GM23338 (cell line): Measurements from ENCODE around the gene INPP4B. TPM values are rescaled to one million over a fixed set of nuclear protein-coding genes. Genes with fewer than 3 reads are reported as not detected.

ENCODE experiments used
- ATAC-seq: fragments of 200-7000 bp; cut with Tn5 transposase; 3 replicates; pipeline ENCODE4 v1.9.1; 2020
- DNase-seq: peaks from one replicate; pipeline ENCODE4 v3.0.0-alpha.2; 2015; ENCODE audit warnings: low spot score
- H2AFZ ChIP-seq: fragments of 200-600 bp; sonication (generic); 2 replicates; pipeline ENCODE4 v1.8.0; 2016; ENCODE audit warnings: antibody characterized with exemption, mild to moderate bottlenecking, moderate library complexity
- H3F3A ChIP-seq: fragments of 200-600 bp; sonication (generic); replicated peaks from 2 replicates; pipeline ENCODE4 v1.8.0; 2017; ENCODE audit warnings: antibody characterized with exemption, mixed run types, low read depth
- H3K27ac ChIP-seq: fragments of 200-600 bp; sonication (generic); 2 replicates; pipeline ENCODE4 v1.6.1; 2016; ENCODE audit warnings: low read depth
- H3K27me3 ChIP-seq: fragments of 200-600 bp; sonication (generic); 2 replicates; pipeline ENCODE4 v1.8.0; 2016; ENCODE audit warnings: mild to moderate bottlenecking, mixed run types, moderate library complexity; ENCODE audit not compliant: insufficient read depth
- H3K36me3 ChIP-seq: fragments of 200-600 bp; sonication (generic); 2 replicates; pipeline ENCODE4 v1.8.0; 2016; ENCODE audit warnings: mild to moderate bottlenecking; ENCODE audit not compliant: insufficient read depth
- H3K4me1 ChIP-seq: fragments of 200-600 bp; sonication (generic); 2 replicates; pipeline ENCODE4 v1.8.0; 2016; ENCODE audit warnings: mild to moderate bottlenecking, moderate library complexity; ENCODE audit not compliant: insufficient read depth
- H3K4me2 ChIP-seq: fragments of 200-600 bp; sonication (generic); 2 replicates; pipeline ENCODE4 v1.7.1; 2017; ENCODE audit warnings: mixed run types
- H3K4me3 ChIP-seq: fragments of 200-600 bp; sonication (generic); 2 replicates; pipeline ENCODE4 v1.6.1; 2016; ENCODE audit warnings: mixed run types
- H3K79me2 ChIP-seq: fragments of 200-600 bp; sonication (generic); replicated peaks from 2 replicates; pipeline ENCODE4 v1.8.0; 2017; ENCODE audit warnings: mild to moderate bottlenecking; ENCODE audit not compliant: insufficient read depth
- H3K9me2 ChIP-seq: fragments of 200-600 bp; sonication (generic); 2 replicates; pipeline ENCODE4 v1.8.0; 2017; ENCODE audit not compliant: insufficient read depth
- H4K20me1 ChIP-seq: fragments of 200-600 bp; sonication (generic); replicated peaks from 2 replicates; pipeline ENCODE4 v1.8.0; 2017; ENCODE audit warnings: mild to moderate bottlenecking; ENCODE audit not compliant: insufficient read depth
- H3K27ac Mint-ChIP-seq: 2 replicates; pipeline ENCODE4 v1.8.0; 2020; ENCODE audit warnings: inconsistent platforms, mild to moderate bottlenecking, moderate library complexity, mixed read lengths
- H3K27me3 Mint-ChIP-seq: 3 replicates; pipeline ENCODE4 v1.8.0; 2022; ENCODE audit warnings: low read depth, mild to moderate bottlenecking, moderate library complexity, mixed read lengths, inconsistent platforms; ENCODE audit not compliant: insufficient read depth, poor library complexity
- H3K36me3 Mint-ChIP-seq: 3 replicates; pipeline ENCODE4 v1.8.0; 2021; ENCODE audit warnings: low read depth, mild to moderate bottlenecking, inconsistent platforms, moderate library complexity, mixed read lengths
- H3K4me1 Mint-ChIP-seq: 3 replicates; pipeline ENCODE4 v1.8.0; 2020; ENCODE audit warnings: mild to moderate bottlenecking, inconsistent platforms, mixed read lengths
- H3K4me3 Mint-ChIP-seq: 3 replicates; pipeline ENCODE4 v1.8.0; 2021; ENCODE audit warnings: moderate library complexity, mild to moderate bottlenecking, inconsistent platforms, mixed read lengths
- H3K9me3 Mint-ChIP-seq: 3 replicates; pipeline ENCODE4 v1.8.0; 2020; ENCODE audit warnings: moderate library complexity, mild to moderate bottlenecking, inconsistent platforms, mixed read lengths
- CREB1 ChIP-seq: fragments of 250-450 bp; sonication (Bioruptor Pico); IDR thresholded peaks from 2 replicates; pipeline ENCODE4 v1.5.0; 2020; ENCODE audit warnings: low read depth, mild to moderate bottlenecking, moderate library complexity
- EZH2 ChIP-seq: fragments of 200-600 bp; sonication (generic); IDR thresholded peaks from one replicate; pipeline ENCODE4 v1.8.0; 2017; ENCODE audit warnings: antibody characterized with exemption, mild to moderate bottlenecking, low read depth; ENCODE audit not compliant: unreplicated experiment
- EZH2phosphoT487 ChIP-seq: fragments of 200-600 bp; sonication (generic); IDR thresholded peaks from one replicate; pipeline ENCODE4 v1.8.1; 2018; ENCODE audit warnings: antibody characterized with exemption; ENCODE audit not compliant: unreplicated experiment
- JUNB ChIP-seq: IDR thresholded peaks from one replicate; pipeline ENCODE4 v1.6.1; 2016; ENCODE audit warnings: antibody characterized with exemption; ENCODE audit not compliant: unreplicated experiment
- NANOG ChIP-seq: IDR thresholded peaks from 2 replicates; pipeline ENCODE4 v1.6.1; 2016; ENCODE audit warnings: antibody characterized with exemption, borderline replicate concordance
- POLR2AphosphoS5 ChIP-seq: IDR thresholded peaks from 2 replicates; pipeline ENCODE4 v1.6.1; 2016; ENCODE audit warnings: antibody characterized with exemption, low read depth
- STAT1 ChIP-seq: IDR thresholded peaks from one replicate; pipeline ENCODE4 v1.6.1; 2016; ENCODE audit warnings: antibody characterized with exemption; ENCODE audit not compliant: unreplicated experiment
- ZNF114 ChIP-seq: fragments of 250-450 bp; sonication (Bioruptor Pico); IDR thresholded peaks from 2 replicates; pipeline ENCODE4 v1.5.0; 2020; ENCODE audit warnings: mild to moderate bottlenecking, moderate library complexity
- ZNF331 ChIP-seq: fragments of 250-450 bp; sonication (Bioruptor Pico); IDR thresholded peaks from 2 replicates; pipeline ENCODE4 v1.5.0; 2020; ENCODE audit warnings: low read depth, mild to moderate bottlenecking, moderate library complexity
- polyA plus RNA-seq: library from polyadenylated mRNA; unstranded; fragments of >200 nt; fragmentation: Nextera tagmentation; extraction: Ambion mirVana; gene quantifications from 2 replicates; pipeline ENCODE4 v1.2.1, GENCODE V29; 2016
- total RNA-seq: library from RNA; depleted of rRNA; stranded (reverse); fragments of >200 nt; shearing (Covaris generic); gene quantifications from 2 replicates; pipeline ENCODE4 v1.2.3, GENCODE V29; 2014
- TF ChIP-seq, protein P1 (sequence below), 2 experiments: fragments of 200-600 bp in 1 of 2; sonication (generic) in 1 of 2; conservative IDR thresholded peaks; 2 replicates each; pipeline versions ENCODE4 v1.5.1 to v1.6.1; 2016 to 2017; ENCODE audit warnings: antibody characterized with exemption in 2 of 2, low read depth in 2 of 2, mild to moderate bottlenecking in 2 of 2, moderate library complexity in 1 of 2
- TF ChIP-seq, protein P2 (sequence below): IDR thresholded peaks from one replicate; pipeline ENCODE4 v1.6.1; 2018; ENCODE audit warnings: antibody characterized with exemption; ENCODE audit not compliant: unreplicated experiment
- TF ChIP-seq, protein P3 (sequence below): IDR thresholded peaks from 2 replicates; pipeline ENCODE4 v1.6.1; 2016; ENCODE audit warnings: antibody characterized with exemption

INPP4B gene
- total and polyA plus RNA-seq, 2 experiments from 2014 or later: 0.11 to 0.14 TPM

DNA sequence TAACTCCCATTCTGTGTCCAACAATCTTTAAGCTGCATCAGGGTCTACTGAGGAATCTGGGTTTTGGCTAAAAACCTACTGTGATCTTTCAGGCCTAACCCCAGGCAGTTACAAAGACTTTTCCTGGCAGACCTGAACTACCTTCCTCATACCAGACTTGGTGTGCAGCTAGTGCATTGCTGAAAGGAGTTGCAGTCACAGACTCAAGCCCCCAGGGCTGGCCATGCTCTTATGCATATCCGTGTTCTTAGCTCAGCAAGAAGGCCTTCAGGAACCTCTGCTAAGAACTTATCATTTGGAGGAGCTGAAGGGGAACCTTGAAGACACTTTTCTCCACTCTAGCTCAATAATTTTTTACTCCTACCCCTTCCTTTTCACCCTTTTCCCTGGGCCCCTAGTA is 147.5 kb downstream of the INPP4B start:
- Mint-ChIP-seq H3K4me1 (no peaks in the 10 kb centered on the region), H3K9me3 (no peaks in the 10 kb centered on the region), H3K27ac (no peak overlapping the region), H3K4me3 (no peak overlapping the region), H3K36me3 (no peaks in the 10 kb centered on the region), H3K27me3 (no peaks in the 10 kb centered on the region)
- Histone ChIP-seq H3K9me2 (no peaks in the 10 kb centered on the region), H3K27me3 (no peaks in the 10 kb centered on the region), H2AFZ (no peak overlapping the region), H3F3A (no peaks in the 10 kb centered on the region), H3K36me3 (no peaks in the 10 kb centered on the region), H3K27ac (no peak overlapping the region), H3K4me3 (no peak overlapping the region), H4K20me1 (no peaks in the 10 kb centered on the region), H3K79me2 (no peaks in the 10 kb centered on the region), H3K4me1 (no peaks in the 10 kb centered on the region), H3K4me2 (no peak overlapping the region)
- TF ChIP-seq POLR2AphosphoS5 (no peak), NANOG (no peak)
- no peak for DNase-seq
- ATAC-seq: no peak

DNA sequence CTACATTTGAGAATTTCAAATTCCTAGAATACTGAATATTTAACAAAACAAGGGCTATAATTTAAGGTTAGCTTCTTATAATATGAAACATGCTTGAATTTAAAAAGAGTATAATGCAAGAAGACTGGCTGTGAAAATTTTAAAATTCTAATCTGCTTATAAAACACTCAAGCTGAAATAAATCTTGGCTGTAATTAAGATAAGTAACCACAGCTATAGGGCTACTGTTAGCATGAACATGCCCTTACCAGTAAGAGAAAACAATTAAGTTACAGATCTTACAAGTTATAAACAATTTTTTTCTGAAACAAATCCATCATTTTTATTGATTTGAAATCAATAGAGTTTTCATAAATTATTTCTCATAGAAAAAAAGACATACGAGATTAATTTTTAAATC is 148.2 kb downstream of the INPP4B start:
- no peak overlapping the region for H3K4me3 ChIP-seq
- Mint-ChIP-seq H3K9me3 (no peaks in the 10 kb centered on the region), H3K27ac (no peak overlapping the region), H3K36me3 (no peaks in the 10 kb centered on the region), H3K4me1 (no peaks in the 10 kb centered on the region), H3K4me3 (no peak overlapping the region), H3K27me3 (no peaks in the 10 kb centered on the region)
- no peaks in the 10 kb centered on the region for H3F3A ChIP-seq
- DNase-seq: no peak
- no peaks in the 10 kb centered on the region for H3K9me2 ChIP-seq
- no peaks in the 10 kb centered on the region for H3K27me3 ChIP-seq
- H3K27ac ChIP-seq: no peak overlapping the region
- no peak for ATAC-seq
- H3K36me3 ChIP-seq: no peaks in the 10 kb centered on the region
- H3K4me1 ChIP-seq: no peaks in the 10 kb centered on the region
- H3K4me2 ChIP-seq: no peak overlapping the region
- no peaks in the 10 kb centered on the region for H3K79me2 ChIP-seq
- no peaks in the 10 kb centered on the region for H4K20me1 ChIP-seq
- no peak overlapping the region for H2AFZ ChIP-seq
- TF ChIP-seq CREB1 (CRISPR knock-in tag) (no peak), POLR2AphosphoS5 (no peak), ZNF331 (CRISPR knock-in tag) (no peak), STAT1 (no peak), NANOG (no peak), EZH2 (no peak), JUNB (no peak), EZH2phosphoT487 (no peak), ZNF114 (no peak)
- TF ChIP-seq, protein P1, sequence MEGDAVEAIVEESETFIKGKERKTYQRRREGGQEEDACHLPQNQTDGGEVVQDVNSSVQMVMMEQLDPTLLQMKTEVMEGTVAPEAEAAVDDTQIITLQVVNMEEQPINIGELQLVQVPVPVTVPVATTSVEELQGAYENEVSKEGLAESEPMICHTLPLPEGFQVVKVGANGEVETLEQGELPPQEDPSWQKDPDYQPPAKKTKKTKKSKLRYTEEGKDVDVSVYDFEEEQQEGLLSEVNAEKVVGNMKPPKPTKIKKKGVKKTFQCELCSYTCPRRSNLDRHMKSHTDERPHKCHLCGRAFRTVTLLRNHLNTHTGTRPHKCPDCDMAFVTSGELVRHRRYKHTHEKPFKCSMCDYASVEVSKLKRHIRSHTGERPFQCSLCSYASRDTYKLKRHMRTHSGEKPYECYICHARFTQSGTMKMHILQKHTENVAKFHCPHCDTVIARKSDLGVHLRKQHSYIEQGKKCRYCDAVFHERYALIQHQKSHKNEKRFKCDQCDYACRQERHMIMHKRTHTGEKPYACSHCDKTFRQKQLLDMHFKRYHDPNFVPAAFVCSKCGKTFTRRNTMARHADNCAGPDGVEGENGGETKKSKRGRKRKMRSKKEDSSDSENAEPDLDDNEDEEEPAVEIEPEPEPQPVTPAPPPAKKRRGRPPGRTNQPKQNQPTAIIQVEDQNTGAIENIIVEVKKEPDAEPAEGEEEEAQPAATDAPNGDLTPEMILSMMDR (conservative IDR thresholded peaks at IDR 0.05; ENCODE audit: low read depth in 2 of 2): no peak
- TF ChIP-seq, protein P2, sequence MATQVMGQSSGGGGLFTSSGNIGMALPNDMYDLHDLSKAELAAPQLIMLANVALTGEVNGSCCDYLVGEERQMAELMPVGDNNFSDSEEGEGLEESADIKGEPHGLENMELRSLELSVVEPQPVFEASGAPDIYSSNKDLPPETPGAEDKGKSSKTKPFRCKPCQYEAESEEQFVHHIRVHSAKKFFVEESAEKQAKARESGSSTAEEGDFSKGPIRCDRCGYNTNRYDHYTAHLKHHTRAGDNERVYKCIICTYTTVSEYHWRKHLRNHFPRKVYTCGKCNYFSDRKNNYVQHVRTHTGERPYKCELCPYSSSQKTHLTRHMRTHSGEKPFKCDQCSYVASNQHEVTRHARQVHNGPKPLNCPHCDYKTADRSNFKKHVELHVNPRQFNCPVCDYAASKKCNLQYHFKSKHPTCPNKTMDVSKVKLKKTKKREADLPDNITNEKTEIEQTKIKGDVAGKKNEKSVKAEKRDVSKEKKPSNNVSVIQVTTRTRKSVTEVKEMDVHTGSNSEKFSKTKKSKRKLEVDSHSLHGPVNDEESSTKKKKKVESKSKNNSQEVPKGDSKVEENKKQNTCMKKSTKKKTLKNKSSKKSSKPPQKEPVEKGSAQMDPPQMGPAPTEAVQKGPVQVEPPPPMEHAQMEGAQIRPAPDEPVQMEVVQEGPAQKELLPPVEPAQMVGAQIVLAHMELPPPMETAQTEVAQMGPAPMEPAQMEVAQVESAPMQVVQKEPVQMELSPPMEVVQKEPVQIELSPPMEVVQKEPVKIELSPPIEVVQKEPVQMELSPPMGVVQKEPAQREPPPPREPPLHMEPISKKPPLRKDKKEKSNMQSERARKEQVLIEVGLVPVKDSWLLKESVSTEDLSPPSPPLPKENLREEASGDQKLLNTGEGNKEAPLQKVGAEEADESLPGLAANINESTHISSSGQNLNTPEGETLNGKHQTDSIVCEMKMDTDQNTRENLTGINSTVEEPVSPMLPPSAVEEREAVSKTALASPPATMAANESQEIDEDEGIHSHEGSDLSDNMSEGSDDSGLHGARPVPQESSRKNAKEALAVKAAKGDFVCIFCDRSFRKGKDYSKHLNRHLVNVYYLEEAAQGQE: no peak
- TF ChIP-seq, protein P3, sequence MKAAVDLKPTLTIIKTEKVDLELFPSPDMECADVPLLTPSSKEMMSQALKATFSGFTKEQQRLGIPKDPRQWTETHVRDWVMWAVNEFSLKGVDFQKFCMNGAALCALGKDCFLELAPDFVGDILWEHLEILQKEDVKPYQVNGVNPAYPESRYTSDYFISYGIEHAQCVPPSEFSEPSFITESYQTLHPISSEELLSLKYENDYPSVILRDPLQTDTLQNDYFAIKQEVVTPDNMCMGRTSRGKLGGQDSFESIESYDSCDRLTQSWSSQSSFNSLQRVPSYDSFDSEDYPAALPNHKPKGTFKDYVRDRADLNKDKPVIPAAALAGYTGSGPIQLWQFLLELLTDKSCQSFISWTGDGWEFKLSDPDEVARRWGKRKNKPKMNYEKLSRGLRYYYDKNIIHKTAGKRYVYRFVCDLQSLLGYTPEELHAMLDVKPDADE: no peak
